Mammary microvascular endothelial cell (primary cell): ENCODE measurements around the gene MPHOSPH10. TPM values are rescaled to one million over a fixed set of nuclear protein-coding genes. Genes with fewer than 3 reads are reported as not detected.

Experiments
- total RNA-seq: library from RNA; depleted of rRNA; stranded (reverse); fragments of >200 nt; gene quantifications from 2 replicates; pipeline ENCODE4 v1.2.3, GENCODE V29; 2015

MPHOSPH10 gene
- 19.5 and 21.7 TPM in 2 replicates for total RNA-seq

GRCh38 chr2:71130152-71130904 is at the start of gene MPHOSPH10, which contains the start of gene MCEE:
MPHOSPH10 (plus strand) TSS chr2:71130634; CDS start chr2:71130666, 32 bp downstream.
MCEE (minus strand) TSS chr2:71130229; CDS start chr2:71130219, 10 bp downstream.

Other genes with a start within 250 kb of the MPHOSPH10 start
- 1.5 and 2.5 TPM in 2 replicates for gene VAX2, start 230.1 kb upstream of the MPHOSPH10 start, total RNA-seq
- gene ATP6V1B1, start 194.7 kb upstream of the MPHOSPH10 start, total RNA-seq = 5.8 TPM in 1 of 2 replicates, not detected in the other
- gene ANKRD53, start 152.0 kb upstream of the MPHOSPH10 start, total RNA-seq = 0.73 and 0.79 TPM in 2 replicates
- gene TEX261, start 135.8 kb upstream of the MPHOSPH10 start, total RNA-seq = 46.4 and 64.4 TPM in 2 replicates
- 132 and 137 TPM in 2 replicates for gene NAGK, start 62.0 kb upstream of the MPHOSPH10 start, total RNA-seq
- 5.1 and 5.3 TPM in 2 replicates for gene MCEE, start 405 bp upstream of the MPHOSPH10 start, total RNA-seq
- gene PAIP2B, start 96.5 kb downstream of the MPHOSPH10 start, total RNA-seq = 0.27 and 0.49 TPM in 2 replicates
- 66.9 and 80.1 TPM in 2 replicates for gene ZNF638, start 201.1 kb downstream of the MPHOSPH10 start, total RNA-seq